ENCODE data around the gene C9orf72. TPM values are rescaled to one million over a fixed set of nuclear protein-coding genes. Genes with fewer than 3 reads are reported as not detected.

Gene C9orf72
- total RNA-seq, 2 donors from 2014 or later, result 19.4 to 26.4 TPM

DNA sequence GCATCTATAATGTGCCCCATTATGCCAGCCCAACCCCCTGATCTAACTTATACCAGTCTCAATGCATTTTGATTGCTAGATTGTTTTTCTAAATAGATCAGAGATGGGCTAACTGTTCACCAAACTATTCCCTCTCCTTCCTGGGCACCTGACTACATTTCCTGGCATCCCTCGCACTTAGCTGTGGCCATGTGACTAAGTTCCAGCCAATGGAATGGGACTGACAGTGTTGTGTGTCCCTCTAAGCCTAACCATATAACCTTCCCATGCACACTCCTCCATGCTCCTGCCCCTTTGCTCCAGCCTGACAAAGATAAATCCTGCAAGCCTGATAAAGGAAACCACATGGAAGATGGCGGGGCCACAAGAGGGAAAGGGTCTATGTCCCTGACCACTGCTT is 61.5 kb downstream of the C9orf72 start:
- H3K9me3 ChIP-seq (ENCODE audit: control insufficient read depth, low read length), result no peaks in the 10 kb centered on the region
- H3K27me3 ChIP-seq (ENCODE audit: control insufficient read depth, insufficient read depth, low read length, poor library complexity, severe bottlenecking), result no peaks in the 10 kb centered on the region

DNA sequence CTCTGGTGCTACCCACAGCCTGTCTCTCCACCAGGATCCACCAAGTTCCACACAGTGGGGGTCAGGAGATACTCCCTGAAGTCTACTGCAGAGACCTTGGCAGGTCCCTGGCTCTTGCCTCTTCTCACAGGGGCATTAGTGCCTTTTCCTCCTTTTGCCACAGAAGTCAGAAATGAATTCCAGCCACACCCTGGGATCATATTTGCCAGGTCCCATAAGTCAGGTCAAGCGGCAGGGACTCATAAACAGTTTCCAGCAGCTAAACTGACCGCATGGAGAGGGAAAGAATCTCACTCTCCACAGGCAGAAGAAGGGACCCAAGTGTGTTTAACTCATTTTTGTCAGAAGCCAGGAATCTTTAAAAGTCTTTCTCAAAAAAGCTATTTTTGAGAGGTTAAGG is 62.5 kb downstream of the C9orf72 start:
- Histone ChIP-seq H3K4me1 (ENCODE audit: control insufficient read depth, insufficient read depth, low read length) (no peaks in the 10 kb centered on the region), H3K27me3 (ENCODE audit: control insufficient read depth, insufficient read depth, low read length, poor library complexity, severe bottlenecking) (no peaks in the 10 kb centered on the region), H3K36me3 (ENCODE audit: control insufficient read depth, insufficient read depth, low read length) (no peaks in the 10 kb centered on the region), H3K9me3 (ENCODE audit: control insufficient read depth, low read length) (no peaks in the 10 kb centered on the region), H3K27ac (ENCODE audit: low read depth, low read length) (no peak overlapping the region), H3K9ac (ENCODE audit: extremely low read depth, low read length, poor library complexity, severe bottlenecking) (no peak overlapping the region), H3K4me3 (ENCODE audit: low read length) (no peak overlapping the region)
- TF ChIP-seq, protein P1, sequence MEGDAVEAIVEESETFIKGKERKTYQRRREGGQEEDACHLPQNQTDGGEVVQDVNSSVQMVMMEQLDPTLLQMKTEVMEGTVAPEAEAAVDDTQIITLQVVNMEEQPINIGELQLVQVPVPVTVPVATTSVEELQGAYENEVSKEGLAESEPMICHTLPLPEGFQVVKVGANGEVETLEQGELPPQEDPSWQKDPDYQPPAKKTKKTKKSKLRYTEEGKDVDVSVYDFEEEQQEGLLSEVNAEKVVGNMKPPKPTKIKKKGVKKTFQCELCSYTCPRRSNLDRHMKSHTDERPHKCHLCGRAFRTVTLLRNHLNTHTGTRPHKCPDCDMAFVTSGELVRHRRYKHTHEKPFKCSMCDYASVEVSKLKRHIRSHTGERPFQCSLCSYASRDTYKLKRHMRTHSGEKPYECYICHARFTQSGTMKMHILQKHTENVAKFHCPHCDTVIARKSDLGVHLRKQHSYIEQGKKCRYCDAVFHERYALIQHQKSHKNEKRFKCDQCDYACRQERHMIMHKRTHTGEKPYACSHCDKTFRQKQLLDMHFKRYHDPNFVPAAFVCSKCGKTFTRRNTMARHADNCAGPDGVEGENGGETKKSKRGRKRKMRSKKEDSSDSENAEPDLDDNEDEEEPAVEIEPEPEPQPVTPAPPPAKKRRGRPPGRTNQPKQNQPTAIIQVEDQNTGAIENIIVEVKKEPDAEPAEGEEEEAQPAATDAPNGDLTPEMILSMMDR (conservative IDR thresholded peaks at IDR 0.05), result no peak
- H3K4me3 Mint-ChIP-seq, result no peak overlapping the region
- no peak for DNase-seq
- no peaks in the 10 kb centered on the region for H3K9me3 Mint-ChIP-seq
- no peak overlapping the region for H3K27ac Mint-ChIP-seq
- WGBS, 2 experiments (ENCODE audit: insufficient coverage in 1 of 2, insufficient read length in 1 of 2), result 88 to 100% methylated on average over 2 of the region's 2 CpGs
- H3K4me1 Mint-ChIP-seq, result no peaks in the 10 kb centered on the region
- H3K36me3 Mint-ChIP-seq (ENCODE audit: low read depth), result peaks cover 3% of the 10 kb centered on the region
- H3K27me3 Mint-ChIP-seq (ENCODE audit: insufficient read depth), result no peaks in the 10 kb centered on the region

More for the DNA sequence above, 61.5 kb downstream of the C9orf72 start:
- Histone ChIP-seq H3K27ac (ENCODE audit: low read depth, low read length) (no peak overlapping the region), H3K9ac (ENCODE audit: extremely low read depth, low read length, poor library complexity, severe bottlenecking) (no peak overlapping the region), H3K36me3 (ENCODE audit: control insufficient read depth, insufficient read depth, low read length) (no peaks in the 10 kb centered on the region), H3K4me3 (ENCODE audit: low read length) (no peak overlapping the region), H3K4me1 (ENCODE audit: control insufficient read depth, insufficient read depth, low read length) (no peaks in the 10 kb centered on the region)
- Mint-ChIP-seq H3K4me3 (no peak overlapping the region), H3K27me3 (ENCODE audit: insufficient read depth) (no peaks in the 10 kb centered on the region), H3K4me1 (no peaks in the 10 kb centered on the region), H3K36me3 (ENCODE audit: low read depth) (peaks cover 3% of the 10 kb centered on the region), H3K27ac (no peak overlapping the region), H3K9me3 (no peaks in the 10 kb centered on the region)
- WGBS, 2 experiments (ENCODE audit: insufficient coverage in 1 of 2, insufficient read length in 1 of 2), result 94 to 96% methylated on average over 2 of the region's 2 CpGs
- TF ChIP-seq, protein P1 (conservative IDR thresholded peaks at IDR 0.05), result no peak
- DNase-seq, result no peak

DNA sequence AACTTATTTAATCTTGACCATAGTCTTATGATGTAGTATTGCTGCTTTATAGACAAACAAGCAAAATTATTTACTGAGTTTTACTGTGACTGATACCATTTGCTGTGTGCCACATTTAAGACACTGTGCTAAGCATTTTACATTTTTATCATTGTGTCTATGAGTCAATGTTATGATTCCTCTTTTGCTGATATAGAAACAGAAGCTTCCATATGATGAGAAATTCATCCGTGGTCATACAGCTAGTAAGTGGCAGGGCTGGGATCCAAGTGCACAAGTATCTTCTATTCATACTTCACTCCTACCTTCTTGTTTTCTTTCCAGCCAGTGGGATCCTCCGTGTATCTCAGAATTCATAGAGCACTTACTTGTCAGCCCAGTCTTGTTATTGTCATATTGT is 66.3 kb downstream of the C9orf72 start:
- no peaks in the 10 kb centered on the region for H3K9me3 Mint-ChIP-seq
- Histone ChIP-seq H3K4me3 (ENCODE audit: low read length) (no peak overlapping the region), H3K9me3 (ENCODE audit: control insufficient read depth, low read length) (no peaks in the 10 kb centered on the region), H3K4me1 (ENCODE audit: control insufficient read depth, insufficient read depth, low read length) (no peaks in the 10 kb centered on the region), H3K36me3 (ENCODE audit: control insufficient read depth, insufficient read depth, low read length) (no peaks in the 10 kb centered on the region), H3K9ac (ENCODE audit: extremely low read depth, low read length, poor library complexity, severe bottlenecking) (no peak overlapping the region), H3K27me3 (ENCODE audit: control insufficient read depth, insufficient read depth, low read length, poor library complexity, severe bottlenecking) (no peaks in the 10 kb centered on the region), H3K27ac (ENCODE audit: low read depth, low read length) (no peak overlapping the region)
- TF ChIP-seq, protein P1 (conservative IDR thresholded peaks at IDR 0.05), result no peak
- H3K27ac Mint-ChIP-seq, result no peak overlapping the region
- no peaks in the 10 kb centered on the region for H3K4me1 Mint-ChIP-seq
- peaks cover 3% of the 10 kb centered on the region for H3K36me3 Mint-ChIP-seq (ENCODE audit: low read depth)
- H3K4me3 Mint-ChIP-seq, result no peak overlapping the region
- WGBS, 2 experiments (ENCODE audit: insufficient coverage in 1 of 2, insufficient read length in 1 of 2), result 72 to 76% methylated on average over 2 of the region's 2 CpGs
- DNase-seq, result no peak
- no peaks in the 10 kb centered on the region for H3K27me3 Mint-ChIP-seq (ENCODE audit: insufficient read depth)
